Type B pancreatic cell (in vitro differentiated cells): ENCODE data around the gene CPHXL. TPM values are rescaled to one million over a fixed set of nuclear protein-coding genes. Genes with fewer than 3 reads are reported as not detected.

Source experiments
- DNase-seq: peaks from one replicate; pipeline ENCODE4 v3.0.0; 2021; ENCODE audit warnings: mixed read lengths; ENCODE audit not compliant: unreplicated experiment; ENCODE audit errors: extremely low spot score
- H3K27ac Mint-ChIP-seq: 2 replicates; pipeline ENCODE4 v1.8.0; 2021; ENCODE audit warnings: mild to moderate bottlenecking, mixed read lengths
- H3K27me3 Mint-ChIP-seq: 2 replicates; pipeline ENCODE4 v1.8.0; 2021; ENCODE audit warnings: mixed read lengths
- H3K36me3 Mint-ChIP-seq: 2 replicates; pipeline ENCODE4 v1.8.0; 2021; ENCODE audit warnings: mixed read lengths
- H3K4me1 Mint-ChIP-seq: one replicate; pipeline ENCODE4 v1.8.0; 2021; ENCODE audit warnings: mixed read lengths; ENCODE audit not compliant: unreplicated experiment
- H3K4me3 Mint-ChIP-seq: 2 replicates; pipeline ENCODE4 v1.8.0; 2021; ENCODE audit warnings: mild to moderate bottlenecking, mixed read lengths
- H3K9me3 Mint-ChIP-seq: 2 replicates; pipeline ENCODE4 v1.8.0; 2021; ENCODE audit warnings: mixed read lengths
- CTCF ChIP-seq: fragments of 200-600 bp; sonication (generic); conservative IDR thresholded peaks from 2 replicates; pipeline ENCODE4 v1.5.0; 2021; ENCODE audit warnings: antibody characterized with exemption, mild to moderate bottlenecking
- total RNA-seq: library from RNA; stranded (reverse); gene quantifications from 2 replicates; pipeline ENCODE4 v1.2.1, GENCODE V29; 2021; ENCODE audit warnings: low replicate concordance

Gene CPHXL
- total RNA-seq, 1 donor from 2014 or later: not detected

GRCh38 chr16:75702242-75702641 is 24.0 kb downstream of the CPHXL start:
- no peaks in the 10 kb centered on the region for H3K36me3 Mint-ChIP-seq
- TF ChIP-seq CTCF: no peak
- H3K27ac Mint-ChIP-seq: no peak overlapping the region
- no peaks in the 10 kb centered on the region for H3K9me3 Mint-ChIP-seq
- no peak overlapping the region for H3K4me3 Mint-ChIP-seq
- DNase-seq: no peak
- no peaks in the 10 kb centered on the region for H3K27me3 Mint-ChIP-seq
- no peaks in the 10 kb centered on the region for H3K4me1 Mint-ChIP-seq

DNA sequence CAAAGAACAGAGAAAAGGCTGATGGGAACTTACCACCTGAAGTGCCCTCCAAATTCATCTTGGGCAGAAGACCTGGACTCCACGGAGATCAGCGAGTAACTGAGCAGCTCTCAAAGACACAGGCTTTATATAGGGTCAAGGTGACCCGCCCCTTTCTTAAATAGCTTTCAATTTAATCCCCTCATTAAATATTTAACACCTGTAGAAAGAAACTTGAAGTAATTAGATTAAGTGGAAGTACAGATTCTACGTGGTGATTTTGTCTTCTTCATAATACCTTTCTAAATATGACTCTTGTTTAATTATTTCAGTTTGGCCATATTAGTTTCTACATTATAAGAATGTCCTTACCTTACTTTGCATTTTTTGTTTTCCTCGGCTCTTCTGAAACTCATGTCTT is 24.9 kb downstream of the CPHXL start, which contains the start of gene DUXB:
TSS of gene DUXB (minus strand) at position 101 of the 400 bp plus-strand sequence. CDS start at position 58, 43 bp downstream.
- Mint-ChIP-seq H3K36me3 (no peaks in the 10 kb centered on the region), H3K4me1 (no peaks in the 10 kb centered on the region), H3K27me3 (no peaks in the 10 kb centered on the region)

GRCh38 chr16:75697571-75697970 is 28.7 kb downstream of the CPHXL start:
- Mint-ChIP-seq H3K4me3 (no peak overlapping the region), H3K27me3 (no peaks in the 10 kb centered on the region)

More for the DNA sequence above, 24.9 kb downstream of the CPHXL start, which contains the start of gene DUXB:
- H3K9me3 Mint-ChIP-seq: no peaks in the 10 kb centered on the region
- no peak for TF ChIP-seq CTCF
- no peak within 1 kb of the TSS for H3K27ac Mint-ChIP-seq
- DNase-seq: no peak
- no peak within 1 kb of the TSS for H3K4me3 Mint-ChIP-seq

DNA sequence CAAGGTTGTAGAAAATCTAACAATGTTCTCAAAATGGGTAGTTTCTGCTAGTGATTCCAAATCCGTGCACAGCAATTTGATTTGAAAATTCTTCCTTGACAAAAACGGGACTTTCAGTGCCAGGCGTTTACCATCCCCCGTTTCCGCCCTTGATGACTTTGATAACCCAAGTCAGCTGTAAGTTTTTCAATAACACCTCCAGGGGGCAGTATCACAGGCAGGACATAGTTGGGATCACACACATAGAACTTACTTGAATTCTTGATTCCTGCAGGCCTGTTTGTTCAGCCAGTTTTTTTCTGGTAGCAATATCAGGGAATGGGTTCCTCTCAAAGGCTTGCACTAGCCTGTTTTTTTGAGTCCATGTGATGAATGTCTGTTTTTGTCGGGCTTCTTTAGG is 30.6 kb downstream of the CPHXL start:
- no peak overlapping the region for H3K4me3 Mint-ChIP-seq
- no peaks in the 10 kb centered on the region for H3K27me3 Mint-ChIP-seq
- H3K36me3 Mint-ChIP-seq: no peaks in the 10 kb centered on the region
- peaks cover 5% of the 10 kb centered on the region for H3K9me3 Mint-ChIP-seq
- no peak for DNase-seq
- H3K4me1 Mint-ChIP-seq: no peaks in the 10 kb centered on the region
- no peak overlapping the region for H3K27ac Mint-ChIP-seq
- TF ChIP-seq CTCF: peak; percentile 52

More at GRCh38 chr16:75697571-75697970, 28.7 kb downstream of the CPHXL start:
- H3K4me1 Mint-ChIP-seq: no peaks in the 10 kb centered on the region
- TF ChIP-seq CTCF: no peak
- H3K9me3 Mint-ChIP-seq: peaks cover 5% of the 10 kb centered on the region
- H3K27ac Mint-ChIP-seq: no peak overlapping the region
- no peak for DNase-seq
- no peaks in the 10 kb centered on the region for H3K36me3 Mint-ChIP-seq

DNA sequence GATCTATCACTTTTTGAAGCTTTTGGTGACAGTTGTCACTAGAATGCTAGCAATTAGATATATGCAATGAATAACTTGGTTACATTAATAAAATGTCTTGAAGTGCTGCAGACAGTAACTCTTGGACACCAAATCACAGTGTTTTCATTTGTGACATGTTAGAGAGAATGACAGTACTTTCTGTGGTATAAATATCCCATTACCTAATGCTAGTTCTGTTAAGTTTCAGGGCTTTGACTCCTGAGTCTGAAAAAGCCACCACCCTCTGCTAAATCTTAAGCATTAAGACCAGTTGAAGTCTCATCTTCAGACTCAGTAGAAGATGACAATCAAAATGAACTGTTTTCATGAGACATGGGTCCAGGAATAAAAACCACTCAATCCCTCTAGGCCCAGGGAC is 38.9 kb downstream of the CPHXL start:
- Mint-ChIP-seq H3K27me3 (no peaks in the 10 kb centered on the region), H3K36me3 (peaks cover 4% of the 10 kb centered on the region), H3K27ac (no peak overlapping the region), H3K9me3 (peaks cover 12% of the 10 kb centered on the region), H3K4me1 (no peaks in the 10 kb centered on the region), H3K4me3 (no peak overlapping the region)
- DNase-seq: no peak
- TF ChIP-seq CTCF: no peak

- Mint-ChIP-seq H3K27ac (no peak overlapping the region), H3K4me1 (no peaks in the 10 kb centered on the region), H3K9me3 (peaks cover 12% of the 10 kb centered on the region), H3K36me3 (peaks cover 7% of the 10 kb centered on the region), H3K4me3 (no peak overlapping the region), H3K27me3 (no peaks in the 10 kb centered on the region)
- no peak for DNase-seq
- TF ChIP-seq CTCF: no peak
These were observed 44.0 kb downstream of the CPHXL start for GRCh38 chr16:75682308-75682707.
